ENCODE data around the gene RGS18.
"Not testable (repeated sequence)": the region's sequence is repeated elsewhere in the genome, so short reads cannot be mapped to it uniquely, and the experiment has no call there.

RGS18 gene

GRCh38 chr1:192167911-192168700 lies 9.8 kb downstream of the RGS18 start:
- DNase-seq: no peak

- DNase-seq: no peak
These were observed 10.7 kb downstream of the RGS18 start for GRCh38 chr1:192168964-192169363.

- no peak for DNase-seq
These were observed 12.1 kb downstream of the RGS18 start for GRCh38 chr1:192170196-192170984.

GRCh38 chr1:192171123-192171522 lies 12.9 kb downstream of the RGS18 start:
- DNase-seq: no peak

- no peak for DNase-seq
These were observed 17.7 kb downstream of the RGS18 start for GRCh38 chr1:192175971-192176370.

GRCh38 chr1:192183788-192184187 lies 25.5 kb downstream of the RGS18 start:
- no peak for DNase-seq

- no peak for DNase-seq
These were observed 27.9 kb downstream of the RGS18 start for GRCh38 chr1:192186197-192186596.

GRCh38 chr1:192190066-192190465 lies 31.8 kb downstream of the RGS18 start:
- DNase-seq: no peak

GRCh38 chr1:192201303-192201702 lies 43.0 kb downstream of the RGS18 start:
- DNase-seq: no peak

- DNase-seq: no peak
These were observed 66.1 kb downstream of the RGS18 start for GRCh38 chr1:192224396-192224795.

- DNase-seq: no peak
These were observed 66.6 kb downstream of the RGS18 start for GRCh38 chr1:192224846-192225245.

- DNase-seq: no peak
These were observed 67.0 kb downstream of the RGS18 start for GRCh38 chr1:192225266-192225665.

GRCh38 chr1:192225703-192226102 lies 67.4 kb downstream of the RGS18 start:
- DNase-seq: no peak

GRCh38 chr1:192227330-192227729 lies 69.1 kb downstream of the RGS18 start:
- no peak for DNase-seq

- DNase-seq: not testable (repeated sequence)
These were observed 69.7 kb downstream of the RGS18 start for GRCh38 chr1:192227980-192228379.

GRCh38 chr1:192232817-192233417 lies 74.7 kb downstream of the RGS18 start:
- no peak for DNase-seq

GRCh38 chr1:192235127-192235526 lies 76.9 kb downstream of the RGS18 start:
- no peak for DNase-seq

All from T-helper 2 cell (primary cell).